HG02884 (cell line): ENCODE results near the gene ASB16.
A peak's percentile ranks its signal among the peaks of the same experiment; 100 is the strongest.

ENCODE experiments used
- ATAC-seq: cut with Tn5 transposase; IDR thresholded peaks from one replicate; pipeline ENCODE4 v1.9.1; 2021; ENCODE audit warnings: mild to moderate bottlenecking, moderate library complexity; ENCODE audit not compliant: unreplicated experiment

The ASB16 gene

DNA sequence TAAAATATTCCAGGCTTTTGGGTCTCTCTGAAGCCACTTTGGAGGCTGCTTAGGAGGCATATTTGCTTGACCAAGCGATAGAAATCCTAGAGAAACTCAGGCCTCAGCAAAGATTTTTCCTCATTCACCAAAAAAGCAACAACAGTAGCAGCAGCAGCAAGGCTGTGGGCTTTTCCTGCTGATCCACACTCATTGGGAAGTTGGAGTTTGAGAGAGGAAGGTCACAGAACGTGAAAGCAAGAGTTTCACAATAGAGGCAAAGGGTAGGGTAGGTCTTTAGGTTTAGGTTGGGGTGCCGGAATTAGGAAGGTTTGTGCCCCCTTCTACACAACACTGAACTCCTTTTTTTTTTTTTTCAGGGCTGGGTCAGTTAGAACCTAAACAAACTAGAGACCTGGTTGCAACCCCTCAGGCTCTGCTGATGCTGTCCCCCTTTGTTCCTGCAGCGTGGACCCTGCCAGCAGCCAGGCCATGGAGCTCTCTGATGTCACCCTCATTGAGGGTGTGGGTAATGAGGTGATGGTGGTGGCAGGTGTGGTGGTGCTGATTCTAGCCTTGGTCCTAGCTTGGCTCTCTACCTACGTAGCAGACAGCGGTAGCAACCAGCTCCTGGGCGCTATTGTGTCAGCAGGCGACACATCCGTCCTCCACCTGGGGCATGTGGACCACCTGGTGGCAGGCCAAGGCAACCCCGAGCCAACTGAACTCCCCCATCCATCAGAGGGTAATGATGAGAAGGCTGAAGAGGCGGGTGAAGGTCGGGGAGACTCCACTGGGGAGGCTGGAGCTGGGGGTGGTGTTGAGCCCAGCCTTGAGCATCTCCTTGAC lies 18.3 kb downstream of the ASB16 start:
- ATAC-seq, result no peak

DNA sequence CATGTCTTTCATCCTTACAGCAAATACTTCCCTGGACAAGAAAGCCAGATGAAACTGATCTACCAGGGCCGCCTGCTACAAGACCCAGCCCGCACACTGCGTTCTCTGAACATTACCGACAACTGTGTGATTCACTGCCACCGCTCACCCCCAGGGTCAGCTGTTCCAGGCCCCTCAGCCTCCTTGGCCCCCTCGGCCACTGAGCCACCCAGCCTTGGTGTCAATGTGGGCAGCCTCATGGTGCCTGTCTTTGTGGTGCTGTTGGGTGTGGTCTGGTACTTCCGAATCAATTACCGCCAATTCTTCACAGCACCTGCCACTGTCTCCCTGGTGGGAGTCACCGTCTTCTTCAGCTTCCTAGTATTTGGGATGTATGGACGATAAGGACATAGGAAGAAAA lies 20.0 kb downstream of the ASB16 start:
- no peak for ATAC-seq

DNA sequence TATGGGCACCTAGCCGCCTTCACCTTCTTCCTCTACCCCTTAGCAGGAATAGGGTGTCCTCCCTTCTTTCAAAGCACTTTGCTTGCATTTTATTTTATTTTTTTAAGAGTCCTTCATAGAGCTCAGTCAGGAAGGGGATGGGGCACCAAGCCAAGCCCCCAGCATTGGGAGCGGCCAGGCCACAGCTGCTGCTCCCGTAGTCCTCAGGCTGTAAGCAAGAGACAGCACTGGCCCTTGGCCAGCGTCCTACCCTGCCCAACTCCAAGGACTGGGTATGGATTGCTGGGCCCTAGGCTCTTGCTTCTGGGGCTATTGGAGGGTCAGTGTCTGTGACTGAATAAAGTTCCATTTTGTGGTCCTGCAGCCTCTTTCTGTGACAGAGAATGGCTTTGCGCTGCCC lies 20.9 kb downstream of the ASB16 start:
- no peak for ATAC-seq

DNA sequence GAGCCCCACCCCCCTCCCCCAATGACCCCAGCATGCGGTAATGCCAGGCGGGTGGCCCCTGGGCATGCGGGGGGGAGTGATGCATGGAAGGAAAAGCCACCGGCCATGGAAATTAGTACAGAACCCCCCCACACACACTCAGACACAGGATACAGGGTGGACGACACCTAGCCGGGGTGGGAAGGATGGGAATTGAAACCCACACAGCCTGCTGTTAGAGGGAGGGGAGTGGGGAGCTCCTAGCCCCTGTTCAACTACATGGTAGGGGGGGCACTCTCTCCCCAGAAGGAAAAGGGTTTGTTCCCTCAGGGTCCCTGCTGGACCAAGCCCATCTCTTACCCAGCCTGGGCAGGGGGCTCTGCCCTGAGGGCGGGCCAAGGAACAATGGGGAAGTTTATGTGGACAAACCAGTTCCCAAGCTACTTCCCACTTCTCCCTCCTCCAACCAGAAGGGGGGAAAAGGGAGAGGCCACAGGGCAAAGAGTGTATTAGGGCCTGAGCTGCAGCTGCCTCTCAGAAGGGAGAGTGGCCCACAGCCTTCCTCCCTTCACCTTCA lies 21.5 kb downstream of the ASB16 start:
- ATAC-seq, result no peak

DNA sequence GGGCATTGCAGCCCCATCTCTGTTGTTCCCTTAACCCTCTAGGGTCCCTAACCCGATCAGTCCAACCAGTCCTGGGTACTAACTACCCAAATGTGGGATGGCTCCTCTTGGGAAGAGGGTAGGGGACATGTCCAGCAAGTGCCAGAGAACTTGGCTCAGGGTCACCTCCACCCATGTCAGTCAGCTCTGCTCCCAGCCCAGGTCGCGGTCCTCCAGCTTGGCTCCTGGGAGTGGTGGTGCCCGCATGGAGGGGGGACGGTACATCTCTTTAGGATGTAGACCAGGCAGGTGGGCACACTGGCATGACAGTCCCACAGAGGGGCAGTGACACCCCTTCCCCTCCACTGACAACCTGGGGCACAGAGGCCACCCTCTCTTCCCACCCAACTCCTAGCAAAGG lies 22.2 kb downstream of the ASB16 start:
- no peak for ATAC-seq

DNA sequence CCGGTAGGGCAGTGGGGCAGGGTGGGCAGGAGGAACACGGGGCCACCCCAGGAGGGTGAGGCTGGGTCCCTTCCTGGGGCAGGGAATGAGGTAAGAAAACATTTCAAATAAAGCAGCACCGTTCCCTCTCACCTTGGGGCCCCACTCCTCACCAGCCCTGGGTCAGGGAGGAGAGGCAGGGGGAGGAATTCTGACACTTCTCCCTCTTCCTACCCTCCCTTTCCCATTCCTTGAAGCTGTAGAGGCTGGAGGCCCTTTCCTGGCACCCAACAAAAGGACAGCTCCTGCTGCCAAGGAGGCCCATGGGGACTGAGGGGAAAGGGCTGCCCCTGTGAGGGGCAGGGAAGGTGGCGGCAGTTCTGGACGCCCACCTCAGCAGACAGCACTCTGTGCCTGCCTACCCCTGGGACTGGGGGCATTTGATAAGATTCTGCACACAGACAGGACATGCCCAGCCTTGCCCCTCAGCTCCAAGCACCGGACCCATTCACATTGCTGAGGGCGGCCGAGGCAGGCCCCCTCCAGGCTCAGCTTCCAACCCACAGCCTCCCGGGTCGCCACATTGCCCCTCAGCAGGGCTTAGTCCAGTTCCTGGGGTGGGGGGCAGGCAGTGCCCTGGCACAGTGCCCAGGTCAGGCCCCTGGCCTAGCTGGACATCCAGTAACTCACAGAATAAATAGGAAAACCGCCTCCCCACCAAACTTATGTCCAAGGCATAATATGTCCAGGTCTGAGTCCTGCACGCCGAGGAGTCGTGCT lies 23.0 kb downstream of the ASB16 start:
- ATAC-seq, result no peak

DNA sequence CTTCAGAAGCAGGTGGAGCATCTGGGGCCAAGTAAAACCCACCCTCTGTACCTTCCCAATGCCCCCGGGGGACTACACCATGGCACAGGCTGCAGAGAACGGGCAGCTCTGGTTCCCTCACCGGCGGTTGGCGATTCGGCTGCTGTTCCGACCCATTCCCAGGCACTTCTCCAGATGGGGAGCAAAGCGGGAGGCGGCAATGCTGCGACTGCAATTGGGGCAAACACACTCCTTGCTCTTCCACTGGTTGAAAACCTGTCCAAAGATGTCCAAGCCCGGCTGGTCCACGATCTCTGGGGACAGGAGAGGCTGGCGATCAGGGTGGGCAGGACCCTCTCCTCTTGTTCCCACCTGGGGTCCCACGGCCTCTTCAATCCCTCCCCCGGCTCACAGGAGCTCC lies 26.6 kb downstream of the ASB16 start:
- ATAC-seq, result no peak

DNA sequence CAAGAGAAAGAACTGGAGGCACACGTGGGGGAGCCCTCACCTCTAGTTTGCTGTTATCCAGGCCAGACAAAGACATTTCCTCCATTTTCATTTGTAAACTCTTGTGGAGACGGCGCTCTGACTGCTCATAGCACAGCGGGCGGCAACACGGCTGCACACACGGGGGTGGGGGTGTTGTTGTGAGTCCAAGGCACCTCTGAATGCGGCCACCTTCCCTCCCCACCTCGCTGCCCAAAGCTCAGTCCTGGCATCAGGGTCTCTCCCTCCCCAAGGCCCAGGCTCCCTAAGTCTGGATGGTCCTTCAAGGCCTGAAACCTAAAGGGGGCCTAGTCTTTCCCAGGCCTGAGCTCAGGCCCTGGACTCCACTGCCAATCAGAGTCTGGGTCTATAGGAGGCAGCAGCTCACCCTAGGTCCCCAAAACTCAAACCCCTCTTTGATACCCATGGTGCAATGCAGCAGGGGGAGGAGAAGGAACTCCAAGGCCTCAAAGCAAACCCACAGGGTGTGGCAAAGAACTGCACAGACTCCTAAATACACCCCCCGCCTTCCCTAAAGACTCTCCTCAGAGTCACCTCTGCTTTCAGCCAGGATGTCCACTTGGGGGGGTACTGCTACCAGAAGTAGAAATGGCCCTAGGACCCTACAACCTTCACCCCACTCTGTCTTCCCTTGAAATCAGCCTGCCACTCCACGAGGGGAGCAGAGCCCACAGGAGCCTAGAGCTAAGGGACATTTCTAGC lies 27.6 kb downstream of the ASB16 start:
- ATAC-seq, result no peak

DNA sequence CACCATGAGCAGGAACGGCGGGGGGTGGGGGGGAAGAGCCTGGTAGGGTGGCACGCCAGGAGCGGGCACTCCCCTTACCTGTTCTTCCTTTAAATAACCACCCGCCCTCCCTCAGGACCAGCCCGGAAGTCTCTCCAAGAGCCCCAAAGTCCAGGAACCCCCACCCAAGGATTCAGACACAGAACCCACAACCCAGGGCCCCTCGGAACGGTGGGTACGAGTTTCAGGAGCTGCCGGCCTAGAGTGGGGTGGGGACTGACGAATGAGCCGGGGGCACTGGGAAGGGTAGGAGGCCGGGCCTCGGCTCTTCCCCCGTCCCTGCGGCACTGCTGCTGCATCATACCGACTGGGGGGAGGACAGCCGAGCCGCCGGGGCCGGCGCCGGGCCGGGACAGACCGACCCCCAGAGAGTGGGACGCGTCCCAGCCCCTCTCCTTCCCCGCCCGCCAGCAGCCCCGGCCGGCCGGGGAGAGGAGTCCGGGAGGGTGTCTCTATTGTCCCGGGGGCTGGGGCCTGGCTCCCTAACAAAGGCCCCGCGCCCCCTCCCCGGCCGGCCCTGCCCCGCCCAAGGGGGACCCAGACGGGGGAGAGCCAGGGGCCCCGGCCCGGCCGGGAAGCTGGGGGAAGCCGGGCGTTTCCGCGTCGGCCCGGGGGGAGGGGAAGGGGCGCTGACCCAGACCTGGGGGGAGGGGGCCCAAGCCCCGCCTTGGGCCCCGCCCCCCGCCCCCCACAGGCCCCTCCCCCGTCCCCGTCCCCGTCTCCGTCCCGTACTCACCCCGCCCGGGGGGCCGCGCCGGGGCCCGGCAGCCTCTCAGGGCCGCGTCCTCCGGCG lies 28.4 kb downstream of the ASB16 start:
- ATAC-seq, result peak; percentile 2

DNA sequence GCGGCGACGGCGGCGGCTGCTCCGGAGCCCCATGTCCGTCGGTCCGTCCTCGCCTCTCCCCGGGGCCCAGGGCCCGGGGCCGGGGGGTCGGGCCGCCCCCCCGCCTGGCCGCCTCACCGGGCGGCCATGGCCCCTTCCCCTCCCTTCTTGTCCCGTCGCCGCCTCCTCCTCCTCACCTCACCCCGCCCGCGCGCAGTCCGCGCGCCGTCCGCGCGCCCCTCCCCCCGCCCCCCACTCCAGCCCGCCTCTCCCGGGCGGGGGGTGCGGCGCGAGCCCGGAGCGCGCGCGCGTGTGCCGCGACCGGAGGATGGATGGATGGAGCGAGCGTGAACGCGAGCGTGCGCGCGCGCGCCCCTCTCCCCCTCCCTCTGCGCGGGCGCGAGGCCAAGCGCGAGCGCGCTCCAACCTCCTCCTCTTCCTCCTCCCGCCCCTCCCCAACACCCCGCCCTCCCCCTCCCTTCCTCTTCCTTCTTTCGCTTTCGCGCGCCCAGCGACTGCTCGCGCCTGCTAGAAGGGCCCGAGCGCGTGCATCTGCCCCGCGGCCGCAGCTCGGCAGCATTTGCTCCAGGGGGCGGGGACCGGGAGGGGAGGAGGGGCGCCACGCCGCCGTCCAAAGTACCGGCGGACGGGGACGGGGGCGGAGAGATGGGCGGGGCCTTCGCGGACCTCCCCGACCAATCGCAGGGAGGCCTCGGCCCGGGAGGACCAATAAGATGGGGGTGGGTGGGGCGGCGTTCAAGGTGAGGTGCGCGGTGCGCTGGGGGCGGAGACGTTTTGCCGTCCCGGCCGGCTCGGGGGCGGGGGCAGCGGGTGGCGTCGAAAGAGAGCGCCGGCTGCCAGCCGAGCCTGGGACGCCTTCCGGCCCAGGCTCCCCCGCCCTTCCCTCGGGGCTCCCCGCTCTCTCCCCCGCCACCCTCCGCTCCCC lies 29.3 kb downstream of the ASB16 start, which contains the start of gene ATXN7L3:
ATXN7L3 (minus strand) TSS at position 332 of the 925 bp plus-strand sequence. CDS start 1,814 bp downstream, outside the sequence.
- peak; percentile 56 for ATAC-seq

DNA sequence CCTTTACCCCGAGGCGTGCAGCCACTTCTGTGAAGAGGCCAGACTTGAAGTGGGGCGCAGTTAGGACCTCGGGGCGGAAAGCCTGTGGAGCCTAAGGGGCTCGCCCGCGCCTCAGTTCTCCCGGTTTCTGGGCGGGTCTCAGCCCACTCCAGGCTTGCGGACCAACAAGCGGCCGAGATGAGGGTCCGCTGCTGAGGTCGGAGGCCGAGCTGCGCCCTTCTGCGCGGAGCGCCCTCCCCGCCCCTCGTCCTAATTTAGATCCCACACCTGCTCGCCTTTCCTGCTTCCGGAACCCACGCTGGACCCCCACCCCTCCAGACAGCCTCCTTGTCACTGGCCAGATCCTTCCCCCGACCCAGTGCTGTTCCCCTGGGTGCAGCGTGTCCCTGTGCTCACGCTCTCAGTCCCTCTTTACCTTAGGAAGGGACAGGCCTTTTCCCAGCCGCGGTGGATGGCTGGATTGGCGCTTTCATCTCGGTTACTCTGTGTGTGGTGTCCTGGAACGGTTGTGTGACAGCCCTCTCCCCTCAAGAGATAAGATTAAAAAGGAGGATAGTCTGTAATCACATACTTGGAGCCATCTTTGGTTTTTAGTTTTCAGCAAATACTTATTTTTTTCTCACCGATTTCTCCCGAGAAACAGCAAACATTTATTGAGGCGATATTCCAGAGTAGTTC lies 30.1 kb downstream of the ASB16 start:
- ATAC-seq, result peak; percentile 3

DNA sequence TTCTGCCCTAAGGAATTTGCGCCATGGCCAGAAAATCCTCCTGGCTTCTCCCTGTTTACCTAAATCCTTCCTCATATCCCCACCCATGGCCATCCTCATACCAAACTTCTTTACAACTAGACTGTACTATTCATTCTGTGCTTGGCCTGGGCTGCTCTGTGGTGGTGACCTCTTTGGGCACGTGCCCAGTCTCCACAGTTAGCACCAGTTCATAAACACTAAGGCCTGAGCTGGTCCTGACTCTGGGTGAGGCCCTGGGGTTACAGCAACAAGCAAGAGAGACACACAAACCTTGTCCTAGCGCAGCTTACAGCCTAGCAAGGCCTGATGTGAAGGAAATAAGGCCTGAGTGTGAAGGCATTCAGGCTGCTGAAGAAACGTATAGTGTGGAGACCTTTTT lies 32.3 kb downstream of the ASB16 start:
- no peak for ATAC-seq

DNA sequence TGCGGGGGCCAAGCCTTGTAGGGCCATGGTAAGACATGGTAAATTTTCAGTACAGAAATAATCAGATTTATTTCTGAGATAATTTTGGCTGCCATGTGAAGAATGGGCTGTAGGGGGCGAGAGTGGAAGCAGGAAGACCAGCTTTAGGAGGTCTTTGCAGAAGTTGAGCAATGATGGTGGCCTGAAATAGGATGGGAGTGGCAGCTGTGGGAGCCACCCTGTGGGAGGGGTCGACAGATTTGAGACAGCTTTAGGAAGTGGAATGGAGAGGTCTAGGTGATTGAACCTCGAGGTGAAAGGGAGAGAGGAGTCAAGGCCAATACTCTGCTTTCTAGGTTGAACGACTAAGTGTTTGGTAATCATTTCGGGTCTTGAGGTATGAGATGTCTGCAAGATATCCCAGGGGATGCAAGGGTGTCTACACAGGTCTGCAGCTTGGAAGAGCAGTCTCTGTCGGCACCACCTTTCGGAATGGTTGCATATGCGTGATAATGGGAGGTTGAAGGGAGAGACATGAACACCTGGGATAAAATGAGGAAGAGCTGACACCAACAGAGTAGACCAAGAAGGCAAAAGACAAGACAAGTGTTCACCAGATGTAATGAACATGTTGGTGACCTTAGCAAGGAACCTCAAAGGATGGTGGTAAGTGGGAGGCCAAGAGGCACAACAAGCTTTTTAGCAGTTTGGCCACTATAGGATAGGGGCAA lies 33.4 kb downstream of the ASB16 start:
- ATAC-seq, result no peak

DNA sequence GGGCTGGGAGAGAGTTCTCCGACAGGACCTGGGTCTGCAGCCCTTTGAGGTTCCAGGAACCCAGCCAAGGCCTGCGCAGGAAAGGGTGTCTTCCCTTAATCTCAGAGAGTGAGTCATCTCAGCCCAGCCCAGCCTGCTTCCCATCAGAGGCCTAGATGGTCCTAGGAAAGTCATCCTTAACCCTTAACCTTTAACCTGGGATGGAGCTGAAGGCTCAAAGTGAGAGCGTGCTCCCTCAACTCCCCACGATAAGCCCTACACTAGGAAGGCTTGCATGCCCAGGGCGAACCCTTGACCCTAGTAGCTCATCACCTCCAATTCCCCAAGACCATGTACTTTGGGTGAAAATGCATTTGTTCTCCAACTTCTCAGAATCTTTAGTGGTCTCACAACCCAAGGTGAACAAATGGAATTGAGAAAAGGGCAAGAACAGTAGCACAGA lies 34.0 kb downstream of the ASB16 start:
- ATAC-seq, result no peak

DNA sequence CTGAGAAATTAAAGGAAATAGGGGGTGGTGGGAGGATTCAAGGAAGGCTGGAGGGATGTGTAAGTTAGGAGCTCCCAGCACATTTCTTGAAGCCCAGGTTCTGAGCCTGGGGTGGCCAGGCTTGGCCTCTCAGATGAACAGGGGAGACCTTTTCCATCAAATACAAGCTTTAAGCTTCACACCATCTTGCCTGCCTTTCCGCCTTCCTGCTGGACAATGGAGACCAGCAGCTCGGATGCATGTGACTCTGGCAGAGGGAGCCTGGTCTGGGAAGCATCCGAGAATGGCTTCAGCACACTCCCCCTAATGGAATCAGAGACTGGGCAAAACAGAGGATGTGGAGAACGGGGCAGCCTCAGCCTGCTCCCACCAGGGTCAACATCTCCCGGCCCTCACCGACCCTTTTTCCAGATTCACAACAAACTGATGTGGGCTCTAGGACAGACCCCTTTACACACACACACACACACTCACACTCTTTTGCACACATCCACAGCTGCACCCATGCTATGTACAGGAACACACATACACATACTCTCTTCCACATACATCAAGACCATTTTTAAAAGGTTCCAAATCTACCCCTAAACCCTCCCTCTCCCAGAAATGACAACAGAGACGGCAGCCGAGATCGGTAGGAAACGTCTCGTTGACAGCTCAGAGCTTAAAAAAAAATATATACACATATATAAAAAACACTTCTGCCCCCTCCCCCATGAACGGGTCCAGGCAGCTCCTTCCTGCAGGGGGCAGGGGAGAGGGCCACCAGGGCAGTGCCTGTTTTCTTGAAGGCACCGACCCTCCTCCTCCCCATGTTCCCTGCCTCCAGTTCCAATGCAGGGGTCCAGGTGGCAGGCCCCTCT lies 35.7 kb downstream of the ASB16 start:
- no peak for ATAC-seq

DNA sequence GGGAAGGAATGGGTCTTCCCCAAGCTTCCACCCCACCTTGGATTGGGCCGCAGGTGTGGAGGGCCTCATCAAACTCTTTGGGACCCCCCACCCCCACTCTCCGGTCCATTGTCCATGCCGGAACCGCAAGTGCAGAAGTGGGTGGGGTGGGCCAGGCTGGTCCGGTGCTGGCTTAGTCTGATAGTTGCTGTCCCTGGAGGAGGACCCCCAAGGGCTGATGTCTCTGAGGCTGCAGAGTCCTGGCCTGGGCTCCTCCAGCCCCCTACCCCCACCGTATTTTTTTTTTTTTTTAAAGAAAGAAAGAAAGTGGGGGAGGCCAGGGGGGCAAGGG lies 36.3 kb downstream of the ASB16 start:
- ATAC-seq, result no peak

DNA sequence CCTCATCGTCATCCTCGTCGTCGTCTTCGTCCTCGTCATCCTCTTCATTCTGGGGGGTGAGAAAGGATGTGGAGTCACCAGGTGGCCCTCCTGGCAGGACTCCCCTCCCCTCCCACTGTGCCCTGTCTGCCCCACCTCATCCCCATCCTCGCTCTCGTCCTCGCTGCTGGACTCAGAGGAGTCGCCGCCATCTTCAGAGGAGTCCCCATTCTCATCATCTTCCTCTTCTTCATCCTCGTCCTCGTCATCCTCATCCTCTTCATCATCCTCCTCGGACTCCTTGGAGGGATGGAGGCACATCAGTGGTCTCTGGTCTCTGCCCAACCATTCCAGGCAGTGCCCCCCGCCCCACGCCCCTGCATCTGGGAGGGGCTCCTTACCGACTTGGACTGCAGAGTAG lies 36.8 kb downstream of the ASB16 start:
- no peak for ATAC-seq
